SK-N-SH treated with all-trans-retinoic acid at 6 μM for 48 hours (cell line): ENCODE measurements around the gene NAV3.

Experiments
- GLIS3 ChIP-seq: fragments of 250-450 bp; sonication (Bioruptor Pico); IDR thresholded peaks from 2 replicates; pipeline ENCODE4 v1.5.0; 2020; ENCODE audit warnings: mild to moderate bottlenecking, moderate library complexity
- RARB ChIP-seq: fragments of 250-450 bp; sonication (Bioruptor Pico); IDR thresholded peaks from 2 replicates; pipeline ENCODE4 v1.8.0; 2021; ENCODE audit warnings: mild to moderate bottlenecking, moderate library complexity
- SNAI2 ChIP-seq: fragments of 250-450 bp; sonication (Bioruptor Pico); IDR thresholded peaks from 2 replicates; pipeline ENCODE4 v1.5.0; 2020; ENCODE audit warnings: mild to moderate bottlenecking, moderate library complexity
- ZFP3 ChIP-seq: fragments of 250-450 bp; sonication (Bioruptor Pico); IDR thresholded peaks from 2 replicates; pipeline ENCODE4 v1.5.0; 2020; ENCODE audit warnings: mild to moderate bottlenecking, moderate library complexity
- ZFP30 ChIP-seq: fragments of 450-650 bp; formaldehyde crosslinking; IDR thresholded peaks from 2 replicates; pipeline ENCODE4 v1.5.0; 2022; ENCODE audit warnings: mild to moderate bottlenecking, moderate library complexity
- TF ChIP-seq, protein P1 (sequence below): fragments of 250-450 bp; sonication (Bioruptor Pico); IDR thresholded peaks from 2 replicates; pipeline ENCODE4 v1.8.0; 2020; ENCODE audit warnings: mild to moderate bottlenecking, moderate library complexity, borderline replicate concordance

GRCh38 chr12:77963576-77964178, 133.0 kb downstream of the NAV3 start:
- TF ChIP-seq, protein P1, sequence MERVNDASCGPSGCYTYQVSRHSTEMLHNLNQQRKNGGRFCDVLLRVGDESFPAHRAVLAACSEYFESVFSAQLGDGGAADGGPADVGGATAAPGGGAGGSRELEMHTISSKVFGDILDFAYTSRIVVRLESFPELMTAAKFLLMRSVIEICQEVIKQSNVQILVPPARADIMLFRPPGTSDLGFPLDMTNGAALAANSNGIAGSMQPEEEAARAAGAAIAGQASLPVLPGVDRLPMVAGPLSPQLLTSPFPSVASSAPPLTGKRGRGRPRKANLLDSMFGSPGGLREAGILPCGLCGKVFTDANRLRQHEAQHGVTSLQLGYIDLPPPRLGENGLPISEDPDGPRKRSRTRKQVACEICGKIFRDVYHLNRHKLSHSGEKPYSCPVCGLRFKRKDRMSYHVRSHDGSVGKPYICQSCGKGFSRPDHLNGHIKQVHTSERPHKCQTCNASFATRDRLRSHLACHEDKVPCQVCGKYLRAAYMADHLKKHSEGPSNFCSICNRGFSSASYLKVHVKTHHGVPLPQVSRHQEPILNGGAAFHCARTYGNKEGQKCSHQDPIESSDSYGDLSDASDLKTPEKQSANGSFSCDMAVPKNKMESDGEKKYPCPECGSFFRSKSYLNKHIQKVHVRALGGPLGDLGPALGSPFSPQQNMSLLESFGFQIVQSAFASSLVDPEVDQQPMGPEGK (CRISPR knock-in tag): no peak
- TF ChIP-seq GLIS3 (CRISPR knock-in tag) (no peak), RARB (CRISPR knock-in tag) (no peak), ZFP30 (no peak), ZFP3 (no peak), SNAI2 (CRISPR knock-in tag) (no peak)
